Left lung (tissue), 10 donors: ENCODE data around the gene MYCN. TPM values are rescaled to one million over a fixed set of nuclear protein-coding genes. Genes with fewer than 3 reads are reported as not detected.

Source experiments
- ATAC-seq: fragments of 200-7000 bp; cut with Tn5 transposase; one replicate; pipeline ENCODE4 v1.9.1; 2020; ENCODE audit warnings: moderate library complexity
- DNase-seq, 4 donors: peaks; one replicate each; pipeline ENCODE4 v3.0.0-alpha.2; 2013 to 2020
- H3K27ac ChIP-seq, 2 donors: fragments of 200-600 bp; sonication (generic) in 1 of 2; one replicate each; pipeline versions ENCODE4 v1.5.0 to v1.8.0; 2020 to 2021
- H3K27me3 ChIP-seq, 2 donors: fragments of 200-600 bp; sonication (generic) in 1 of 2; one replicate each; pipeline versions ENCODE4 v1.5.0 to v1.8.0; 2020 to 2021
- H3K36me3 ChIP-seq, 2 donors: fragments of 200-600 bp; sonication (generic) in 1 of 2; one replicate each; pipeline versions ENCODE4 v1.5.0 to v1.8.0; 2020 to 2021
- H3K4me1 ChIP-seq, 2 donors: fragments of 200-600 bp; one replicate each; pipeline ENCODE4 v1.8.0; 2021
- H3K4me3 ChIP-seq, 2 donors: fragments of 200-600 bp; sonication (generic) in 1 of 2; one replicate each; pipeline versions ENCODE4 v1.5.0 to v1.8.0; 2020 to 2021; ENCODE audit warnings: mild to moderate bottlenecking in 1 of 2
- H3K9me3 ChIP-seq, 2 donors: fragments of 200-600 bp; sonication (generic) in 1 of 2; one replicate each; pipeline versions ENCODE4 v1.5.0 to v1.8.0; 2020 to 2021
- CTCF ChIP-seq, 2 donors: fragments of 200-600 bp; sonication (generic) in 1 of 2; IDR thresholded peaks; one replicate each; pipeline versions ENCODE4 v1.5.0 to v1.8.0; 2021; ENCODE audit warnings: antibody characterized with exemption in 2 of 2
- intact Hi-C, 2 donors: fragments of 100-400 bp; cut with DNase I; formaldehyde crosslinking; loops; one replicate each; pipeline versions ENCODE4 v1.11.2 to v1.14.2; 2022
- polyA plus RNA-seq, 6 donors: library from polyadenylated mRNA; unstranded; fragments of 120-200 nt; gene quantifications; one replicate each; pipeline ENCODE4 v1.2.1, GENCODE V29; 2013; ENCODE audit not compliant: insufficient read length in 6 of 6
- total RNA-seq, 2 donors: library from RNA; stranded (reverse); fragmentation: NEBNext Ultra II Directional; extraction: Animal tissue kit (Norgen Biotek cat#: 25700); gene quantifications; one replicate each; pipeline ENCODE4 v1.2.1, GENCODE V29; 2021
- donor health status: DM: no; HTN: yes; CAD: no.
- donor health status: DM: no; HTN: no; CAD: no.

MYCN gene
- total and polyA plus RNA-seq, 8 donors: 0.60 to 22.2 (median 17.8) TPM

- Histone ChIP-seq H3K27me3 (peaks cover 0 to 18% of the 10 kb centered on the region in 2 donors), H3K9me3 (no peaks in the 10 kb centered on the region), H3K36me3 (no peaks in the 10 kb centered on the region), H3K4me1 (no peaks in the 10 kb centered on the region), H3K27ac (no peak overlapping the region), H3K4me3 (no peak overlapping the region)
- ATAC-seq (no peak), DNase-seq (no peak)
- intact Hi-C loops: no loop called here
- no peak for TF ChIP-seq CTCF (IDR thresholded peaks at IDR 0.05)
Measured at GRCh38 chr2:15992457-15993231, 52.3 kb downstream of the MYCN start.

GRCh38 chr2:15993232-15993610 is 52.9 kb downstream of the MYCN start:
- intact Hi-C loops: no loop called here
- no peak for TF ChIP-seq CTCF (IDR thresholded peaks at IDR 0.05)
- no peak overlapping the region for H3K4me3 ChIP-seq
- peaks cover 0 to 18% of the 10 kb centered on the region in 2 donors for H3K27me3 ChIP-seq
- no peak for DNase-seq
- no peak for ATAC-seq
- no peaks in the 10 kb centered on the region for H3K9me3 ChIP-seq
- no peaks in the 10 kb centered on the region for H3K36me3 ChIP-seq
- H3K4me1 ChIP-seq: no peaks in the 10 kb centered on the region
- no peak overlapping the region for H3K27ac ChIP-seq

GRCh38 chr2:15993666-15994065 is 53.3 kb downstream of the MYCN start:
- H3K27ac ChIP-seq: no peak overlapping the region
- DNase-seq (no peak), ATAC-seq (no peak)
- H3K4me1 ChIP-seq: no peaks in the 10 kb centered on the region
- H3K27me3 ChIP-seq: peaks cover 0 to 18% of the 10 kb centered on the region in 2 donors
- TF ChIP-seq CTCF (IDR thresholded peaks at IDR 0.05): no peak
- intact Hi-C loops: no loop called here
- no peaks in the 10 kb centered on the region for H3K36me3 ChIP-seq
- no peak overlapping the region for H3K4me3 ChIP-seq
- H3K9me3 ChIP-seq: no peaks in the 10 kb centered on the region

GRCh38 chr2:15995603-15996002 is 55.3 kb downstream of the MYCN start:
- Histone ChIP-seq H3K36me3 (no peaks in the 10 kb centered on the region), H3K4me3 (no peak overlapping the region), H3K27me3 (peaks cover 0 to 18% of the 10 kb centered on the region in 2 donors), H3K4me1 (no peaks in the 10 kb centered on the region), H3K27ac (no peak overlapping the region), H3K9me3 (no peaks in the 10 kb centered on the region)
- ATAC-seq: no peak
- TF ChIP-seq CTCF (IDR thresholded peaks at IDR 0.05): no peak
- no peak for DNase-seq
- intact Hi-C loops: no loop called here
